ENCODE measurements around the gene SLC26A11. TPM values are rescaled to one million over a fixed set of nuclear protein-coding genes. Genes with fewer than 3 reads are reported as not detected.

SLC26A11 gene
- total and polyA plus RNA-seq, 2 of the 13 experiments (the other 11 are each of a cell fraction or from before 2014, with no cell fraction given) = 8.7 to 13.2 TPM

DNA sequence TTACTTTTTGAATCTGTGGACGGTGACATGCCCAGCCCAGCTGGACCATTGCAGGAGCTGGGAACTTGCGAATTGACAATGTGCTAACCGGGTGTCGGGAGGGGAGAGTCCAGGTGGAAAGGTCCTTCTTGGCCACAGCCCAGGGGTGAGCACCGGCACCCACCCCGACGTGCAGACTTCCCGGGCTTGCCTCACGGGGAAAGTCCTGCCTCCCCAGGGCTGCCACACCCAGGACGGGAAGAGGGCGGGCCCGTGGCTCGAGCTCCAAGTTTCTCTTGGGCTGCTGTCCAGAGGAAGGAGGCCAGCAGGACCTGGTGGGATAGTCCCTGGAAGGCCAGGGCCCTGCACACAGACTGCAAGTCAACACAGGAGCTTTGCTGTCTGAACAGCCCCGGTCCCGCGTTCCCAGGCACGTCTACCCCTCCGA, 32.7 kb upstream of the SLC26A11 start (continued):
- TF ChIP-seq, protein P1, sequence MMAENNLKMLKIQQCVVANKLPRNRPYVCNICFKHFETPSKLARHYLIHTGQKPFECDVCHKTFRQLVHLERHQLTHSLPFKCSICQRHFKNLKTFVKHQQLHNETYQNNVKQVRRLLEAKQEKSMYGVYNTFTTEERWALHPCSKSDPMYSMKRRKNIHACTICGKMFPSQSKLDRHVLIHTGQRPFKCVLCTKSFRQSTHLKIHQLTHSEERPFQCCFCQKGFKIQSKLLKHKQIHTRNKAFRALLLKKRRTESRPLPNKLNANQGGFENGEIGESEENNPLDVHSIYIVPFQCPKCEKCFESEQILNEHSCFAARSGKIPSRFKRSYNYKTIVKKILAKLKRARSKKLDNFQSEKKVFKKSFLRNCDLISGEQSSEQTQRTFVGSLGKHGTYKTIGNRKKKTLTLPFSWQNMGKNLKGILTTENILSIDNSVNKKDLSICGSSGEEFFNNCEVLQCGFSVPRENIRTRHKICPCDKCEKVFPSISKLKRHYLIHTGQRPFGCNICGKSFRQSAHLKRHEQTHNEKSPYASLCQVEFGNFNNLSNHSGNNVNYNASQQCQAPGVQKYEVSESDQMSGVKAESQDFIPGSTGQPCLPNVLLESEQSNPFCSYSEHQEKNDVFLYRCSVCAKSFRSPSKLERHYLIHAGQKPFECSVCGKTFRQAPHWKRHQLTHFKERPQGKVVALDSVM (CRISPR knock-in tag; IDR thresholded peaks at IDR 0.05) = no peak
- TF ChIP-seq, protein P2, sequence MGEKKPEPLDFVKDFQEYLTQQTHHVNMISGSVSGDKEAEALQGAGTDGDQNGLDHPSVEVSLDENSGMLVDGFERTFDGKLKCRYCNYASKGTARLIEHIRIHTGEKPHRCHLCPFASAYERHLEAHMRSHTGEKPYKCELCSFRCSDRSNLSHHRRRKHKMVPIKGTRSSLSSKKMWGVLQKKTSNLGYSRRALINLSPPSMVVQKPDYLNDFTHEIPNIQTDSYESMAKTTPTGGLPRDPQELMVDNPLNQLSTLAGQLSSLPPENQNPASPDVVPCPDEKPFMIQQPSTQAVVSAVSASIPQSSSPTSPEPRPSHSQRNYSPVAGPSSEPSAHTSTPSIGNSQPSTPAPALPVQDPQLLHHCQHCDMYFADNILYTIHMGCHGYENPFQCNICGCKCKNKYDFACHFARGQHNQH (CRISPR knock-in tag; IDR thresholded peaks at IDR 0.05) = 0 out of 2 replicates have a peak, but pooled peaks have one; percentile 53
- TF ChIP-seq SOX6 (IDR thresholded peaks at IDR 0.05) (no peak), SOX6 (CRISPR knock-in tag; IDR thresholded peaks at IDR 0.05) (no peak), GFI1 (CRISPR knock-in tag; IDR thresholded peaks at IDR 0.05; ENCODE audit: borderline replicate concordance) (no peak), ETV6 (CRISPR knock-in tag; conservative IDR thresholded peaks at IDR 0.05) (no peak), ZNF484 (CRISPR knock-in tag; IDR thresholded peaks at IDR 0.05; ENCODE audit: borderline replicate concordance, low read depth) (no peak), ZNF563 (CRISPR knock-in tag; IDR thresholded peaks at IDR 0.05) (0 out of 2 replicates have a peak, but pooled peaks have one; percentile 39), JUN (CRISPR knock-in tag; IDR thresholded peaks at IDR 0.05) (no peak), SP5 (CRISPR knock-in tag; IDR thresholded peaks at IDR 0.05; ENCODE audit: borderline replicate concordance, low read depth) (no peak), HCFC1 (IDR thresholded peaks at IDR 0.05; ENCODE audit: low read depth, low read length) (no peak), FOXO1 (CRISPR knock-in tag; IDR thresholded peaks at IDR 0.05) (no peak), FOXJ3 (CRISPR knock-in tag; IDR thresholded peaks at IDR 0.05; ENCODE audit: borderline replicate concordance) (no peak)
- TF ChIP-seq, protein P3, sequence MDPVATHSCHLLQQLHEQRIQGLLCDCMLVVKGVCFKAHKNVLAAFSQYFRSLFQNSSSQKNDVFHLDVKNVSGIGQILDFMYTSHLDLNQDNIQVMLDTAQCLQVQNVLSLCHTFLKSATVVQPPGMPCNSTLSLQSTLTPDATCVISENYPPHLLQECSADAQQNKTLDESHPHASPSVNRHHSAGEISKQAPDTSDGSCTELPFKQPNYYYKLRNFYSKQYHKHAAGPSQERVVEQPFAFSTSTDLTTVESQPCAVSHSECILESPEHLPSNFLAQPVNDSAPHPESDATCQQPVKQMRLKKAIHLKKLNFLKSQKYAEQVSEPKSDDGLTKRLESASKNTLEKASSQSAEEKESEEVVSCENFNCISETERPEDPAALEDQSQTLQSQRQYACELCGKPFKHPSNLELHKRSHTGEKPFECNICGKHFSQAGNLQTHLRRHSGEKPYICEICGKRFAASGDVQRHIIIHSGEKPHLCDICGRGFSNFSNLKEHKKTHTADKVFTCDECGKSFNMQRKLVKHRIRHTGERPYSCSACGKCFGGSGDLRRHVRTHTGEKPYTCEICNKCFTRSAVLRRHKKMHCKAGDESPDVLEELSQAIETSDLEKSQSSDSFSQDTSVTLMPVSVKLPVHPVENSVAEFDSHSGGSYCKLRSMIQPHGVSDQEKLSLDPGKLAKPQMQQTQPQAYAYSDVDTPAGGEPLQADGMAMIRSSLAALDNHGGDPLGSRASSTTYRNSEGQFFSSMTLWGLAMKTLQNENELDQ (CRISPR knock-in tag; IDR thresholded peaks at IDR 0.05; ENCODE audit: borderline replicate concordance) = no peak
- TF ChIP-seq, protein P4, sequence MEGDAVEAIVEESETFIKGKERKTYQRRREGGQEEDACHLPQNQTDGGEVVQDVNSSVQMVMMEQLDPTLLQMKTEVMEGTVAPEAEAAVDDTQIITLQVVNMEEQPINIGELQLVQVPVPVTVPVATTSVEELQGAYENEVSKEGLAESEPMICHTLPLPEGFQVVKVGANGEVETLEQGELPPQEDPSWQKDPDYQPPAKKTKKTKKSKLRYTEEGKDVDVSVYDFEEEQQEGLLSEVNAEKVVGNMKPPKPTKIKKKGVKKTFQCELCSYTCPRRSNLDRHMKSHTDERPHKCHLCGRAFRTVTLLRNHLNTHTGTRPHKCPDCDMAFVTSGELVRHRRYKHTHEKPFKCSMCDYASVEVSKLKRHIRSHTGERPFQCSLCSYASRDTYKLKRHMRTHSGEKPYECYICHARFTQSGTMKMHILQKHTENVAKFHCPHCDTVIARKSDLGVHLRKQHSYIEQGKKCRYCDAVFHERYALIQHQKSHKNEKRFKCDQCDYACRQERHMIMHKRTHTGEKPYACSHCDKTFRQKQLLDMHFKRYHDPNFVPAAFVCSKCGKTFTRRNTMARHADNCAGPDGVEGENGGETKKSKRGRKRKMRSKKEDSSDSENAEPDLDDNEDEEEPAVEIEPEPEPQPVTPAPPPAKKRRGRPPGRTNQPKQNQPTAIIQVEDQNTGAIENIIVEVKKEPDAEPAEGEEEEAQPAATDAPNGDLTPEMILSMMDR (CRISPR knock-in tag; IDR thresholded peaks at IDR 0.05) = no peak
- TF ChIP-seq, protein P5, sequence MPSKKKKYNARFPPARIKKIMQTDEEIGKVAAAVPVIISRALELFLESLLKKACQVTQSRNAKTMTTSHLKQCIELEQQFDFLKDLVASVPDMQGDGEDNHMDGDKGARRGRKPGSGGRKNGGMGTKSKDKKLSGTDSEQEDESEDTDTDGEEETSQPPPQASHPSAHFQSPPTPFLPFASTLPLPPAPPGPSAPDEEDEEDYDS (CRISPR knock-in tag; IDR thresholded peaks at IDR 0.05) = no peak
- TF ChIP-seq, protein P6, sequence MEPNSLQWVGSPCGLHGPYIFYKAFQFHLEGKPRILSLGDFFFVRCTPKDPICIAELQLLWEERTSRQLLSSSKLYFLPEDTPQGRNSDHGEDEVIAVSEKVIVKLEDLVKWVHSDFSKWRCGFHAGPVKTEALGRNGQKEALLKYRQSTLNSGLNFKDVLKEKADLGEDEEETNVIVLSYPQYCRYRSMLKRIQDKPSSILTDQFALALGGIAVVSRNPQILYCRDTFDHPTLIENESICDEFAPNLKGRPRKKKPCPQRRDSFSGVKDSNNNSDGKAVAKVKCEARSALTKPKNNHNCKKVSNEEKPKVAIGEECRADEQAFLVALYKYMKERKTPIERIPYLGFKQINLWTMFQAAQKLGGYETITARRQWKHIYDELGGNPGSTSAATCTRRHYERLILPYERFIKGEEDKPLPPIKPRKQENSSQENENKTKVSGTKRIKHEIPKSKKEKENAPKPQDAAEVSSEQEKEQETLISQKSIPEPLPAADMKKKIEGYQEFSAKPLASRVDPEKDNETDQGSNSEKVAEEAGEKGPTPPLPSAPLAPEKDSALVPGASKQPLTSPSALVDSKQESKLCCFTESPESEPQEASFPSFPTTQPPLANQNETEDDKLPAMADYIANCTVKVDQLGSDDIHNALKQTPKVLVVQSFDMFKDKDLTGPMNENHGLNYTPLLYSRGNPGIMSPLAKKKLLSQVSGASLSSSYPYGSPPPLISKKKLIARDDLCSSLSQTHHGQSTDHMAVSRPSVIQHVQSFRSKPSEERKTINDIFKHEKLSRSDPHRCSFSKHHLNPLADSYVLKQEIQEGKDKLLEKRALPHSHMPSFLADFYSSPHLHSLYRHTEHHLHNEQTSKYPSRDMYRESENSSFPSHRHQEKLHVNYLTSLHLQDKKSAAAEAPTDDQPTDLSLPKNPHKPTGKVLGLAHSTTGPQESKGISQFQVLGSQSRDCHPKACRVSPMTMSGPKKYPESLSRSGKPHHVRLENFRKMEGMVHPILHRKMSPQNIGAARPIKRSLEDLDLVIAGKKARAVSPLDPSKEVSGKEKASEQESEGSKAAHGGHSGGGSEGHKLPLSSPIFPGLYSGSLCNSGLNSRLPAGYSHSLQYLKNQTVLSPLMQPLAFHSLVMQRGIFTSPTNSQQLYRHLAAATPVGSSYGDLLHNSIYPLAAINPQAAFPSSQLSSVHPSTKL (CRISPR knock-in tag; IDR thresholded peaks at IDR 0.05) = no peak

Data from HepG2 (cell line).